ENCODE measurements around the gene NOTO. TPM values are rescaled to one million over a fixed set of nuclear protein-coding genes. Genes with fewer than 3 reads are reported as not detected.

The NOTO gene
- total and polyA plus RNA-seq, 10 of the 15 experiments (the other 5 are each of a cell fraction or from before 2014, with no cell fraction given) = not detected

DNA sequence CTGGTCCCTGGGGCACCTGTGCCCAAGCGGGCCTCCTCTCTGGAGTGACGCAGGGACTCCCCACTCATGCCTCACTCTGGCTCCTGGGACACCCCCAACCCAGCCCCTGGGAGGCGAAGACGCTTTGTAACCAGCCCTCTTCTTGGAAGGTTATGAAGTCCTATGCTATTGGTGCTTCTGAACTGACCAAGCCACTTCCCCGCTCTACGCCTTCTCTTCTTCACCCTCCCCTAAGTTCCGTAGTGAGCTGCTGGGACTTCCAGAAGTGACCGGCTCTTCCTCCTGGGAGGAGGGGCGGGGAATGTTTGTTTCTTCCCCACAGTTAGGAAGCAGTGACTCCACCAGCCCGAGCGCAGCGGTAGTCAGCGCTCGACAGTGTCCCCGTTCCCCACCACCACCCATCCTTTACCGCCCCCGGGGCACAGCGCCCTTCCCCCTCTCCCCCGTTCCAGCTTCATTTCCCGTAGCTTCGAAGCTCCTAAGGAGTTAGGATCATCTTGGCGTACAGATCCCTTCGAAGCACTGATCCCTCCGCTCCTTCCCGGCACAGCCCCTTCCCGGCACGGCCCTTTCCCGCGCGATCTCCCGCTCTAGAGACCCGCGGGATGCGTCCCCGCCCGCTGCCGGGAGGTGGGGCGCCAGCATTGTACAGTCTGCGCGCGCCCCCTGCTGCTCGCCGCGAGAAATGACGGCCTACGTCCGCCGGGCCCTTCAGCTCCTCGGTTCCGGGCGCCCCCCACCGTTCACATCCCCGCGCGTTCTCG is 25.3 kb upstream of the NOTO start (continued):
- TF ChIP-seq SUPT20H (IDR thresholded peaks at IDR 0.05; ENCODE audit: borderline replicate concordance, control insufficient read depth, low read depth, low read length) (no peak), RB1 (IDR thresholded peaks at IDR 0.05; ENCODE audit: borderline replicate concordance) (peak; percentile 96; the same call in 1 of the 2 replicates), MTA3 (IDR thresholded peaks at IDR 0.05; ENCODE audit: borderline replicate concordance, low read length) (no peak), EED (IDR thresholded peaks at IDR 0.05; ENCODE audit: low read depth) (peak; percentile 78), GABPA (IDR thresholded peaks at IDR 0.05; ENCODE audit: low read depth) (no peak), NRF1 (conservative IDR thresholded peaks at IDR 0.05; ENCODE audit: low read depth, low read length) (no peak), SMARCA5 (IDR thresholded peaks at IDR 0.05) (peak; percentile 88; the same call in 1 of the 2 replicates), BRCA1 (IDR thresholded peaks at IDR 0.05; ENCODE audit: low read depth, low read length) (no peak), DPF2 (IDR thresholded peaks at IDR 0.05) (0 out of 2 replicates have a peak, but pooled peaks have one; percentile 34), NFYB (IDR thresholded peaks at IDR 0.05; ENCODE audit: insufficient read depth, low read depth, low read length) (no peak), RFX5 (IDR thresholded peaks at IDR 0.05; ENCODE audit: low read depth, low read length) (no peak)
- TF ChIP-seq, protein P1, sequence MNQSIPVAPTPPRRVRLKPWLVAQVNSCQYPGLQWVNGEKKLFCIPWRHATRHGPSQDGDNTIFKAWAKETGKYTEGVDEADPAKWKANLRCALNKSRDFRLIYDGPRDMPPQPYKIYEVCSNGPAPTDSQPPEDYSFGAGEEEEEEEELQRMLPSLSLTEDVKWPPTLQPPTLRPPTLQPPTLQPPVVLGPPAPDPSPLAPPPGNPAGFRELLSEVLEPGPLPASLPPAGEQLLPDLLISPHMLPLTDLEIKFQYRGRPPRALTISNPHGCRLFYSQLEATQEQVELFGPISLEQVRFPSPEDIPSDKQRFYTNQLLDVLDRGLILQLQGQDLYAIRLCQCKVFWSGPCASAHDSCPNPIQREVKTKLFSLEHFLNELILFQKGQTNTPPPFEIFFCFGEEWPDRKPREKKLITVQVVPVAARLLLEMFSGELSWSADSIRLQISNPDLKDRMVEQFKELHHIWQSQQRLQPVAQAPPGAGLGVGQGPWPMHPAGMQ (IDR thresholded peaks at IDR 0.05; ENCODE audit: borderline replicate concordance) = no peak
- TF ChIP-seq, protein P2, sequence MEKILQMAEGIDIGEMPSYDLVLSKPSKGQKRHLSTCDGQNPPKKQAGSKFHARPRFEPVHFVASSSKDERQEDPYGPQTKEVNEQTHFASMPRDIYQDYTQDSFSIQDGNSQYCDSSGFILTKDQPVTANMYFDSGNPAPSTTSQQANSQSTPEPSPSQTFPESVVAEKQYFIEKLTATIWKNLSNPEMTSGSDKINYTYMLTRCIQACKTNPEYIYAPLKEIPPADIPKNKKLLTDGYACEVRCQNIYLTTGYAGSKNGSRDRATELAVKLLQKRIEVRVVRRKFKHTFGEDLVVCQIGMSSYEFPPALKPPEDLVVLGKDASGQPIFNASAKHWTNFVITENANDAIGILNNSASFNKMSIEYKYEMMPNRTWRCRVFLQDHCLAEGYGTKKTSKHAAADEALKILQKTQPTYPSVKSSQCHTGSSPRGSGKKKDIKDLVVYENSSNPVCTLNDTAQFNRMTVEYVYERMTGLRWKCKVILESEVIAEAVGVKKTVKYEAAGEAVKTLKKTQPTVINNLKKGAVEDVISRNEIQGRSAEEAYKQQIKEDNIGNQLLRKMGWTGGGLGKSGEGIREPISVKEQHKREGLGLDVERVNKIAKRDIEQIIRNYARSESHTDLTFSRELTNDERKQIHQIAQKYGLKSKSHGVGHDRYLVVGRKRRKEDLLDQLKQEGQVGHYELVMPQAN (conservative IDR thresholded peaks at IDR 0.05) = peak; percentile 68
- TF ChIP-seq, protein P3, sequence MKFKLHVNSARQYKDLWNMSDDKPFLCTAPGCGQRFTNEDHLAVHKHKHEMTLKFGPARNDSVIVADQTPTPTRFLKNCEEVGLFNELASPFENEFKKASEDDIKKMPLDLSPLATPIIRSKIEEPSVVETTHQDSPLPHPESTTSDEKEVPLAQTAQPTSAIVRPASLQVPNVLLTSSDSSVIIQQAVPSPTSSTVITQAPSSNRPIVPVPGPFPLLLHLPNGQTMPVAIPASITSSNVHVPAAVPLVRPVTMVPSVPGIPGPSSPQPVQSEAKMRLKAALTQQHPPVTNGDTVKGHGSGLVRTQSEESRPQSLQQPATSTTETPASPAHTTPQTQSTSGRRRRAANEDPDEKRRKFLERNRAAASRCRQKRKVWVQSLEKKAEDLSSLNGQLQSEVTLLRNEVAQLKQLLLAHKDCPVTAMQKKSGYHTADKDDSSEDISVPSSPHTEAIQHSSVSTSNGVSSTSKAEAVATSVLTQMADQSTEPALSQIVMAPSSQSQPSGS (IDR thresholded peaks at IDR 0.05; ENCODE audit: low read length) = no peak

All from GM12878 (cell line).